ENCODE data around the gene MARK3. TPM values are rescaled to one million over a fixed set of nuclear protein-coding genes. Genes with fewer than 3 reads are reported as not detected.
A peak's percentile ranks its signal among the peaks of the same experiment; 100 is the strongest.

Gene MARK3
- total and polyA plus RNA-seq, 5 donors from 2014 or later, result 33.5 to 147 (median 37.6) TPM

DNA sequence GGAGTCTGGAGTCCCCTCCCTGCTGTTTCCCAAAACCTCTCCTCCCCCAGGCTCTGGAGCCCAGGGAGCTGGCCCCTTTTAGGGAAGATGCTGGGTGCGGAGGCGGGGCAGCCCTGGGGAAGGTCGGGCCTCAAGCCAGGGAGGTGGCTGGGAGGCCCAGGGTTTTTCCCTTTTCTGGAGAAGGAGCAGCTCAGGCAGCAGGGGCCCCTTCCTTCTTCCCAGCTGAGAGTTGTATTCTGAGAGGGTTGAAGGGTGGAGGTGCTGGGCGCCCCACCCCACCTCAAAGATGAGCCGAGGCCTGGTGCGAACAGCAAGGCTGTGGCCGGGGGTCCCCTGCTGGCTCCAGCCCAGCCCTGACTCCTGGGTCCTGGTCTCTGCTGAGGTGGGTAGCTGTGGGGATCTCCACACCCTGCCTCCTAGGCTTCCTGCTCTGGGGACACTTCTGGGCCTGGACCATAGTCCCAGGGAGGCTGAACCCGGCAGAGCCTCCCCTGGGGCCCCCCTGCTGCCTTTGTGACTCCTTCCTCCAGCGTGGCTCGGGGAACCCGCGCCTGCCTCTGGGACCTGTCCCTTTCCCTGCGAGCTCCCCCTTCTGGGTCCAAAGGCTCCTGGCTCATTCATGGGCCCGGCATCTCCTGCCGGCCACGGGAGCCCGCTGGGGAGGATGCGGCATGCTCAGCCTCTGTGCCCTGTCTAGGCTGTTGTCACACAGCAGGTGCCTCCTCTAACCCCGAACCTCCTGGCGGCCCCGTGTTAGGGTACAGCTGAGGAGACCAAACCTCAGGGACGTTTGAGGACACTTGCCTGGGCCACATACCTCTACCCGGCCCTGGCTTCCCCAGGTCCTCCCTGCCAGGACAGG, 148.2 kb downstream of the MARK3 start:
- Mint-ChIP-seq H3K4me1 (peaks cover 0 to 29% (median 9%) of the 10 kb centered on the region in 4 donors), H3K36me3 (no peaks in the 10 kb centered on the region), H3K9me3 (peaks cover 0 to 1% (median 0%) of the 10 kb centered on the region in 7 donors), H3K27ac (no peak overlapping the region), H3K27me3 (peaks cover 4% of the 10 kb centered on the region), H3K4me3 (no peak overlapping the region)
- ATAC-seq (ENCODE audit: low read depth in 2 of 2), result no peak
- no peak overlapping the region for H3K27ac ChIP-seq (ENCODE audit: insufficient read depth, low read length, poor library complexity, severe bottlenecking)
- peaks cover 24% of the 10 kb centered on the region for H3K4me1 ChIP-seq (ENCODE audit: control insufficient read depth, insufficient read depth, low read length, poor library complexity, severe bottlenecking)
- no peak overlapping the region for H3K4me3 ChIP-seq (ENCODE audit: low read depth, low read length)
- no peaks in the 10 kb centered on the region for H3K27me3 ChIP-seq (ENCODE audit: control insufficient read depth, insufficient read depth, low read length)
- H3K9me3 ChIP-seq (ENCODE audit: control insufficient read depth in 2 of 2, low read length in 2 of 2), result no peaks in the 10 kb centered on the region
- no peaks in the 10 kb centered on the region for H3K36me3 ChIP-seq (ENCODE audit: control insufficient read depth, insufficient read depth, low read length)
- DNase-seq, result no peak

DNA sequence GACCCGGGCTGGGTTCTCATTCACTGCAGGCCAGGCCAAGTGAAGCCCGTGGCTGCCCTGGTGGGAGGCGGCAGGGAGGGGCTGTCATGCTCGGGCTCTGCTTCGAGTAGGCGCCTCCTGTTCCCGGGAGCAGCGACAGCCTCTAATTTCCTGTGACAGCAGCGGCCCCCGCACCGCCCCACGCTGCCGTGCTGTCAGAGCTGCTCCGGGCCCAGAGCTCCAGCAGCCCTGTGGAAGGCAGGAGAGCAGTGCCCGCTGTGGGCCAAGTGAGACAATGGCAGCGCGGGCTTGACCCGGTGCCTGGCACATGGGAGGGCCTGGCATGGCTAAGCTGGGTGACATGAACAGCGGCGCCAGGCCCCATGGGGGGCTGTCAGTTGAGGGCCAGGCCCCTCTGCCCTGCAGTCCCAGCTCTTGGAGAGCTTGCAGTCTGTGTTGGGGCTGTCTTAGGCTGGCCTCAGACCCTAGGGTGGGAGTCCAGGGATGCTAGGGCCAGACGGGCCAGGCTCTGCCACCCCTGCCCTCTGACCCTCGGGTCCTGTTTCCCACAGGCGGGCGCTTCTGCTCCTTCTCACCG, 148.9 kb downstream of the MARK3 start:
- no peak overlapping the region for H3K27ac ChIP-seq (ENCODE audit: insufficient read depth, low read length, poor library complexity, severe bottlenecking)
- Mint-ChIP-seq H3K27me3 (no peaks in the 10 kb centered on the region), H3K36me3 (no peaks in the 10 kb centered on the region), H3K27ac (no peak overlapping the region), H3K9me3 (peaks cover 0 to 1% (median 0%) of the 10 kb centered on the region in 7 donors), H3K4me3 (no peak overlapping the region), H3K4me1 (peaks cover 0 to 23% (median 9%) of the 10 kb centered on the region in 4 donors)
- H3K4me3 ChIP-seq (ENCODE audit: low read depth, low read length), result no peak overlapping the region
- peaks cover 19% of the 10 kb centered on the region for H3K4me1 ChIP-seq (ENCODE audit: control insufficient read depth, insufficient read depth, low read length, poor library complexity, severe bottlenecking)
- ATAC-seq (ENCODE audit: low read depth in 2 of 2) (no peak), DNase-seq (no peak)
- no peaks in the 10 kb centered on the region for H3K9me3 ChIP-seq (ENCODE audit: control insufficient read depth in 2 of 2, low read length in 2 of 2)
- H3K36me3 ChIP-seq (ENCODE audit: control insufficient read depth, insufficient read depth, low read length), result no peaks in the 10 kb centered on the region
- H3K27me3 ChIP-seq (ENCODE audit: control insufficient read depth, insufficient read depth, low read length), result no peaks in the 10 kb centered on the region

DNA sequence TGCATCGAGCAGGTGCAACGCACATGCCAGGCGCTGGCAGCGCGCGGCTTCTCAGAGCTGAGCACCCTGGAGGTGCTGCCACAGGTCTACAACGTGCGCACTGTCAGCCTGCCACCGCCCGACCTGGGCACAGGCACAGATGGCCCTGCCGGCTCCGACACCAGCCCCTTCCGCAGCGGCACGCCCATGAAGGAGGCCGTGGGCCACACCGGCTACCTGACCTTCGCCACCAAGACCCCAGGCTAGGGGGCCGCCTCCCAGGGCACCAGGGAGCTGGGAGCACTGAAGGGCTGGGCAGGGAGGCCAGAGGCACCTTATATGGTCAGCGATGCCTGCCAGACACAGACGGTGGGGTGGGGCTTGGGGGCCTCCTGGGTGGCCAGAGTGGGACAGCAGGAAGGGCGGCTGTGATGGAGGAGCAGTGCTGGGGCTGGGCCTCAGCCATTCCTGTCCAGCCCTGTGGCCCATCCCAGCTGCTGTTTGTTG, 149.4 kb downstream of the MARK3 start:
- ATAC-seq (ENCODE audit: low read depth in 2 of 2), result no peak

DNA sequence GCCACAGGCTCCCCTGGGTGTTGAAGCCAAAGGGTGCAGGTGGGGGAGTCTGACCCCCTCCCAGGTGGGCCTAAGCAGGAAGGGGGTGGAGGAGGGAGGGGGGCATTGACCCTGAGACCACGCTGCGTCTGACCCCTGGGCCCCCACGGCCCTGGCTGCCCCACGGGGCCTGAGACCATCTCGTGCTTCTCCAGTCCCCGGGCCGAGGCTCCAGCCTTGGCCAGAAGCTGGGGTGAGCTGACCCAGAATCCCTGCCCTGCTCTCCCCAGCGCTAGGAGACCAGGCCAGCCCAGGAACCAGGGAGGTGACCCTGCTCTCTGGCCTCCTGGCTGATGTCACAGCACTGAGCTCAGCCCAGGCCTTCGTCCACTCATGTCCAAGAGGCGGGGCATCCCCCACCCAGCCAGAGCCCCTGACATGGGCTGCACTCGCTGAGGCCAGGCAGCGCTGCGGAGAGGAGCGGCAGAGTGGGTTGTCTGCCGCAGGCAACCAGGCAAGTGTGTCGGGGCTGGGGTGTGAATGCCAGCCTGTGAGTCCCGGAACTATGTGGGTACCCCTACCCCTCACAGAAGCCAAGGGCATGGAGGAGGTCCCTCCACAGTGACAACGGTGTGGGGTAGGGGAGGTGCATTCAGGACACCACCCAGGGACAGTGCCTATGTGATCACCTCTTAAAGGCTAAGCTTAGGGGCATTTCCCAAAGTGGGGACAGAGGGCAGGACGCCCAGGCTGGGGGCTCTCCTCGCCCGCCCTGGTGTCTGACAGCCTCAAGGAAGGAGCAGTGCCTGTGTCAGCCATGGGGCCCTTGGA, 150.1 kb downstream of the MARK3 start:
- no peak overlapping the region for H3K27ac ChIP-seq (ENCODE audit: insufficient read depth, low read length, poor library complexity, severe bottlenecking)
- DNase-seq (no peak), ATAC-seq (ENCODE audit: low read depth in 2 of 2) (no peak)
- no peak overlapping the region for H3K4me3 ChIP-seq (ENCODE audit: low read depth, low read length)
- no peaks in the 10 kb centered on the region for H3K27me3 Mint-ChIP-seq
- no peaks in the 10 kb centered on the region for H3K9me3 Mint-ChIP-seq
- H3K9me3 ChIP-seq (ENCODE audit: control insufficient read depth in 2 of 2, low read length in 2 of 2), result no peaks in the 10 kb centered on the region
- H3K36me3 ChIP-seq (ENCODE audit: control insufficient read depth, insufficient read depth, low read length), result no peaks in the 10 kb centered on the region
- H3K27ac Mint-ChIP-seq, result no peak overlapping the region
- H3K4me1 Mint-ChIP-seq, result peaks cover 0 to 13% (median 3%) of the 10 kb centered on the region in 4 donors
- no peaks in the 10 kb centered on the region for H3K27me3 ChIP-seq (ENCODE audit: control insufficient read depth, insufficient read depth, low read length)
- no peaks in the 10 kb centered on the region for H3K36me3 Mint-ChIP-seq
- peaks cover 9% of the 10 kb centered on the region for H3K4me1 ChIP-seq (ENCODE audit: control insufficient read depth, insufficient read depth, low read length, poor library complexity, severe bottlenecking)
- H3K4me3 Mint-ChIP-seq, result no peak overlapping the region

More for the DNA sequence above, 149.4 kb downstream of the MARK3 start:
- H3K4me3 ChIP-seq (ENCODE audit: low read depth, low read length), result no peak overlapping the region
- no peaks in the 10 kb centered on the region for H3K9me3 Mint-ChIP-seq
- H3K36me3 Mint-ChIP-seq, result no peaks in the 10 kb centered on the region
- no peak for DNase-seq
- no peaks in the 10 kb centered on the region for H3K9me3 ChIP-seq (ENCODE audit: control insufficient read depth in 2 of 2, low read length in 2 of 2)
- no peak overlapping the region for H3K27ac ChIP-seq (ENCODE audit: insufficient read depth, low read length, poor library complexity, severe bottlenecking)
- H3K27me3 ChIP-seq (ENCODE audit: control insufficient read depth, insufficient read depth, low read length), result no peaks in the 10 kb centered on the region
- peaks cover 14% of the 10 kb centered on the region for H3K4me1 ChIP-seq (ENCODE audit: control insufficient read depth, insufficient read depth, low read length, poor library complexity, severe bottlenecking)
- no peak overlapping the region for H3K4me3 Mint-ChIP-seq
- H3K36me3 ChIP-seq (ENCODE audit: control insufficient read depth, insufficient read depth, low read length), result no peaks in the 10 kb centered on the region
- no peaks in the 10 kb centered on the region for H3K27me3 Mint-ChIP-seq
- H3K27ac Mint-ChIP-seq, result no peak overlapping the region
- H3K4me1 Mint-ChIP-seq, result peaks cover 0 to 20% (median 8%) of the 10 kb centered on the region in 4 donors

DNA sequence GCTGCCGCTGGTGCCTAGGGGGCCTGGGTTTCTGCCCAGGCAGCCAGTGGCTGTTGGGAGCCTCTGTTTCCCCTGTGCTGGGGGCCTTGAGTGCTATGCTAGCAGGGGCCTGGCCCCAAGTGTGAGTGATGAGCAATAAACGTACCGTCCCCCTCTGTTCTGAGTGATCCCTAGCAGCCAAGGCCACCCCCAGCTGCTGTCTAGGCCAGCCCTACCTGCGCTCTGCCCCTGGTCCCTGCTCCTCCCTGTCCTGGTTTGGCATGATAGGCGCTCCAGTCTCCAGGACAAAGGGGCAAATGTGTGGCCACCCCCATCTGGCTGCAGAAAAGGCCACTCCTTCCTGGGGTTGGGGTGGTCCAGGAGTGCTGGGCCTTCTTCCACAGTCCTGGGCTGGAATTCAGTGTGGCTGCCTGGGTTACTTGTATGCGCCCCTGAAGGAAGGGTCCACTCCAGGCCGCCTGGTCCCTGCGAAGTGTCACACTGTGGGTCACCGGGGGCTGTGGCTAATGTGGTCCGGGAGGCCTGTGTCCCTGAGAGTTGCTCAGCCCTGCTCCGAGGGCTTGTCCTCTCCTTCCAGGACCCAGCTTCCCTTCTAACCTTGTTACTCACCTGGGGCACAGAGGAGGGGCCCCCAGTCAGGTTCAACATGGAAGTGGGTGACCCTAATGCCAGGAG, 150.8 kb downstream of the MARK3 start:
- no peaks in the 10 kb centered on the region for H3K9me3 Mint-ChIP-seq
- no peak overlapping the region for H3K4me3 Mint-ChIP-seq
- no peaks in the 10 kb centered on the region for H3K36me3 Mint-ChIP-seq
- H3K4me1 Mint-ChIP-seq, result peaks cover 0 to 7% (median 0%) of the 10 kb centered on the region in 4 donors
- H3K27ac Mint-ChIP-seq, result no peak overlapping the region
- H3K27me3 Mint-ChIP-seq, result no peaks in the 10 kb centered on the region
- Histone ChIP-seq H3K4me3 (ENCODE audit: low read depth, low read length) (no peak overlapping the region), H3K27ac (ENCODE audit: insufficient read depth, low read length, poor library complexity, severe bottlenecking) (no peak overlapping the region), H3K9me3 (ENCODE audit: control insufficient read depth in 2 of 2, low read length in 2 of 2) (no peaks in the 10 kb centered on the region), H3K36me3 (ENCODE audit: control insufficient read depth, insufficient read depth, low read length) (no peaks in the 10 kb centered on the region), H3K4me1 (ENCODE audit: control insufficient read depth, insufficient read depth, low read length, poor library complexity, severe bottlenecking) (peaks cover 2% of the 10 kb centered on the region), H3K27me3 (ENCODE audit: control insufficient read depth, insufficient read depth, low read length) (no peaks in the 10 kb centered on the region)
- ATAC-seq (ENCODE audit: low read depth in 2 of 2) (no peak), DNase-seq (no peak)

DNA sequence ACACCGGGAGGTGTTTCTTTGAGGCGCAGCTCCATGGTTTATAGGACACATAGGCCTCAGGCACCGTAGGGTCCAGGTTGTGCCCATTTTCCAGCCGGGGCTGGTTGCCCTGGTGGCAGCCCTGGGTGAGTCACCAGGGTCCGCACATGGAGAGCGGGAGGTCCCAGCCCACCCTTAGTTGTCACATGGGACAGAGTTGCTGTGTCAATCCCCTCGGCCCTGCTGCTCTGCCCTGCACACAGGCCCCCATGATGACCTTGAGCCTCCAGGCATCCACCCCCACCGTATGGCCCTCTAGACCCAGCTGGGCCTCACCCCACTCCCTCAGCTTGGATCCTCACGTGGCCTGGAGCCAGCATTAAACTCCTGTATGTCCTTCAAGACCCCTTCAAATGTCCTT, 151.5 kb downstream of the MARK3 start:
- H3K9me3 Mint-ChIP-seq, result no peaks in the 10 kb centered on the region
- H3K27ac Mint-ChIP-seq, result peak overlapping the region in 1 of 3 donors; percentile 87
- DNase-seq, result no peak
- no peaks in the 10 kb centered on the region for H3K36me3 Mint-ChIP-seq
- Histone ChIP-seq H3K9me3 (ENCODE audit: control insufficient read depth in 2 of 2, low read length in 2 of 2) (no peaks in the 10 kb centered on the region), H3K27me3 (ENCODE audit: control insufficient read depth, insufficient read depth, low read length) (no peaks in the 10 kb centered on the region), H3K4me3 (ENCODE audit: low read depth, low read length) (no peak overlapping the region), H3K36me3 (ENCODE audit: control insufficient read depth, insufficient read depth, low read length) (no peaks in the 10 kb centered on the region), H3K27ac (ENCODE audit: insufficient read depth, low read length, poor library complexity, severe bottlenecking) (no peak overlapping the region), H3K4me1 (ENCODE audit: control insufficient read depth, insufficient read depth, low read length, poor library complexity, severe bottlenecking) (no peaks in the 10 kb centered on the region)
- H3K4me1 Mint-ChIP-seq, result peaks cover 0 to under 1% (median 0%) of the 10 kb centered on the region in 4 donors
- H3K4me3 Mint-ChIP-seq, result peak overlapping the region in 1 of 4 donors; percentile 68
- H3K27me3 Mint-ChIP-seq, result no peaks in the 10 kb centered on the region
- no peak for ATAC-seq (ENCODE audit: low read depth in 2 of 2)

All from CD4-positive, CD25-positive, alpha-beta regulatory T cell (primary cell).